Measurements from ENCODE around the gene KIF16B. TPM values are rescaled to one million over a fixed set of nuclear protein-coding genes. Genes with fewer than 3 reads are reported as not detected.

Gene KIF16B
- total RNA-seq, 1 experiment from 2014 or later = 7.0 TPM

DNA sequence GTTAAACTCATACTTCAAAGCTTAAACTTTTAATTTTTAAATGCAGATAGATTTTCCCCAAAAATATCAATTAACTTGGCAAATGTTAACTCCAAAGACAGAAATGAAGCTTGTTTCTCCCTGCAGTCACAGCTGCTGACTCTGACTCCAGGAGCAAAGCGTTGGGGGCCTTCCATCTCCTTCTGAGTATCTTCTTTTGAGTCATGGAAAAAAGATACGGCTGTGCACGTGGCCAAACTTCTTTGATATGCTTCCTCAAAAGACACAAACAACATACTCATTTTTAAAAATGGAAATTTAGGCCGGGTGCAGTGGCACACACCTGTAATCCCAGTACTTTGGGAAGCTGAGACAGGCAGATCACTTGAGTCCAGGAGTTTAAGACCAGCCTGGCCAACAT is 28.3 kb downstream of the KIF16B start:
- Histone ChIP-seq H3K4me1 (ENCODE audit: control insufficient read depth in 1 of 2, insufficient read depth in 2 of 2, low read length in 2 of 2) (no peaks in the 10 kb centered on the region), H3K9me3 (ENCODE audit: control insufficient read depth in 1 of 2, insufficient read depth in 1 of 2, low read depth in 1 of 2, low read length in 2 of 2) (no peaks in the 10 kb centered on the region), H3K27ac (ENCODE audit: low read depth, low read length) (no peak overlapping the region), H3K4me2 (ENCODE audit: low read length) (no peak overlapping the region), H3K79me2 (ENCODE audit: insufficient read depth, low read length) (no peaks in the 10 kb centered on the region), H3K4me3 (replicated peaks in 1 of 2; ENCODE audit: low read depth in 1 of 2, low read length in 2 of 2) (no peak overlapping the region), H3K36me3 (ENCODE audit: control insufficient read depth in 1 of 2, insufficient read depth in 2 of 2, low read length in 2 of 2) (no peaks in the 10 kb centered on the region), H3K9me2 (ENCODE audit: insufficient read depth) (no peaks in the 10 kb centered on the region), H3K27me3 (ENCODE audit: insufficient read depth, low read length) (no peaks in the 10 kb centered on the region), H2AFZ (ENCODE audit: low read depth, low read length, poor library complexity, severe bottlenecking) (no peak overlapping the region), H4K20me1 (ENCODE audit: insufficient read depth) (no peaks in the 10 kb centered on the region), H3K9ac (ENCODE audit: low read length) (no peak overlapping the region)
- ChIA-PET POLR2A (no interaction called here), RAD21 (ENCODE audit: low non-redundant PET in 1 of 2, low total read pairs in 2 of 2, uncharacterized antibody in 2 of 2, unreplicated experiment in 2 of 2) (no interaction called here), CTCF (no interaction called here)
- DNase-seq (ENCODE audit: low read depth, low spot score) (no peak), ATAC-seq (no peak)
- no peak for TF ChIP-seq ZFX (IDR thresholded peaks at IDR 0.05)
- TF ChIP-seq, protein P1, sequence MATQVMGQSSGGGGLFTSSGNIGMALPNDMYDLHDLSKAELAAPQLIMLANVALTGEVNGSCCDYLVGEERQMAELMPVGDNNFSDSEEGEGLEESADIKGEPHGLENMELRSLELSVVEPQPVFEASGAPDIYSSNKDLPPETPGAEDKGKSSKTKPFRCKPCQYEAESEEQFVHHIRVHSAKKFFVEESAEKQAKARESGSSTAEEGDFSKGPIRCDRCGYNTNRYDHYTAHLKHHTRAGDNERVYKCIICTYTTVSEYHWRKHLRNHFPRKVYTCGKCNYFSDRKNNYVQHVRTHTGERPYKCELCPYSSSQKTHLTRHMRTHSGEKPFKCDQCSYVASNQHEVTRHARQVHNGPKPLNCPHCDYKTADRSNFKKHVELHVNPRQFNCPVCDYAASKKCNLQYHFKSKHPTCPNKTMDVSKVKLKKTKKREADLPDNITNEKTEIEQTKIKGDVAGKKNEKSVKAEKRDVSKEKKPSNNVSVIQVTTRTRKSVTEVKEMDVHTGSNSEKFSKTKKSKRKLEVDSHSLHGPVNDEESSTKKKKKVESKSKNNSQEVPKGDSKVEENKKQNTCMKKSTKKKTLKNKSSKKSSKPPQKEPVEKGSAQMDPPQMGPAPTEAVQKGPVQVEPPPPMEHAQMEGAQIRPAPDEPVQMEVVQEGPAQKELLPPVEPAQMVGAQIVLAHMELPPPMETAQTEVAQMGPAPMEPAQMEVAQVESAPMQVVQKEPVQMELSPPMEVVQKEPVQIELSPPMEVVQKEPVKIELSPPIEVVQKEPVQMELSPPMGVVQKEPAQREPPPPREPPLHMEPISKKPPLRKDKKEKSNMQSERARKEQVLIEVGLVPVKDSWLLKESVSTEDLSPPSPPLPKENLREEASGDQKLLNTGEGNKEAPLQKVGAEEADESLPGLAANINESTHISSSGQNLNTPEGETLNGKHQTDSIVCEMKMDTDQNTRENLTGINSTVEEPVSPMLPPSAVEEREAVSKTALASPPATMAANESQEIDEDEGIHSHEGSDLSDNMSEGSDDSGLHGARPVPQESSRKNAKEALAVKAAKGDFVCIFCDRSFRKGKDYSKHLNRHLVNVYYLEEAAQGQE (IDR thresholded peaks at IDR 0.05; ENCODE audit: low read depth) = no peak
- TF ChIP-seq CEBPB (IDR thresholded peaks at IDR 0.05; ENCODE audit: low read depth) = no peak
- TF ChIP-seq POLR2A (IDR thresholded peaks at IDR 0.05; ENCODE audit: borderline replicate concordance, extremely low read depth, insufficient read depth, insufficient read length) = no peak
- no peak for TF ChIP-seq RAD21 (IDR thresholded peaks at IDR 0.05; ENCODE audit: low read depth)
- no peak for TF ChIP-seq POLR2AphosphoS5 (IDR thresholded peaks at IDR 0.05; ENCODE audit: low read depth, low read length)
- TF ChIP-seq SIN3A (IDR thresholded peaks at IDR 0.05; ENCODE audit: low read depth) = no peak
- TF ChIP-seq, protein P2, sequence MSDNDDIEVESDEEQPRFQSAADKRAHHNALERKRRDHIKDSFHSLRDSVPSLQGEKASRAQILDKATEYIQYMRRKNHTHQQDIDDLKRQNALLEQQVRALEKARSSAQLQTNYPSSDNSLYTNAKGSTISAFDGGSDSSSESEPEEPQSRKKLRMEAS (IDR thresholded peaks at IDR 0.05) = no peak
- TF ChIP-seq, protein P3, sequence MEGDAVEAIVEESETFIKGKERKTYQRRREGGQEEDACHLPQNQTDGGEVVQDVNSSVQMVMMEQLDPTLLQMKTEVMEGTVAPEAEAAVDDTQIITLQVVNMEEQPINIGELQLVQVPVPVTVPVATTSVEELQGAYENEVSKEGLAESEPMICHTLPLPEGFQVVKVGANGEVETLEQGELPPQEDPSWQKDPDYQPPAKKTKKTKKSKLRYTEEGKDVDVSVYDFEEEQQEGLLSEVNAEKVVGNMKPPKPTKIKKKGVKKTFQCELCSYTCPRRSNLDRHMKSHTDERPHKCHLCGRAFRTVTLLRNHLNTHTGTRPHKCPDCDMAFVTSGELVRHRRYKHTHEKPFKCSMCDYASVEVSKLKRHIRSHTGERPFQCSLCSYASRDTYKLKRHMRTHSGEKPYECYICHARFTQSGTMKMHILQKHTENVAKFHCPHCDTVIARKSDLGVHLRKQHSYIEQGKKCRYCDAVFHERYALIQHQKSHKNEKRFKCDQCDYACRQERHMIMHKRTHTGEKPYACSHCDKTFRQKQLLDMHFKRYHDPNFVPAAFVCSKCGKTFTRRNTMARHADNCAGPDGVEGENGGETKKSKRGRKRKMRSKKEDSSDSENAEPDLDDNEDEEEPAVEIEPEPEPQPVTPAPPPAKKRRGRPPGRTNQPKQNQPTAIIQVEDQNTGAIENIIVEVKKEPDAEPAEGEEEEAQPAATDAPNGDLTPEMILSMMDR (IDR thresholded peaks at IDR 0.05 in 2 of 3, conservative IDR thresholded peaks at IDR 0.05 in 1 of 3; ENCODE audit: borderline replicate concordance in 1 of 3, insufficient read depth in 1 of 3, low read depth in 2 of 3, low read length in 2 of 3) = no peak
- intact Hi-C loops (cut with micrococcal nuclease) = no loop called here
- BruUV-seq (replicated peaks) = no TSS peak
